ENCODE measurements around the gene POLR2J3. TPM values are rescaled to one million over a fixed set of nuclear protein-coding genes. Genes with fewer than 3 reads are reported as not detected.
"Not testable (repeated sequence)": the region's sequence is repeated elsewhere in the genome, so short reads cannot be mapped to it uniquely, and the experiment has no call there.

The POLR2J3 gene
- total and polyA plus RNA-seq, 2 of the 8 experiments (the other 6 are each of a cell fraction or from before 2014, with no cell fraction given) = 18.7 to 24.6 TPM

DNA sequence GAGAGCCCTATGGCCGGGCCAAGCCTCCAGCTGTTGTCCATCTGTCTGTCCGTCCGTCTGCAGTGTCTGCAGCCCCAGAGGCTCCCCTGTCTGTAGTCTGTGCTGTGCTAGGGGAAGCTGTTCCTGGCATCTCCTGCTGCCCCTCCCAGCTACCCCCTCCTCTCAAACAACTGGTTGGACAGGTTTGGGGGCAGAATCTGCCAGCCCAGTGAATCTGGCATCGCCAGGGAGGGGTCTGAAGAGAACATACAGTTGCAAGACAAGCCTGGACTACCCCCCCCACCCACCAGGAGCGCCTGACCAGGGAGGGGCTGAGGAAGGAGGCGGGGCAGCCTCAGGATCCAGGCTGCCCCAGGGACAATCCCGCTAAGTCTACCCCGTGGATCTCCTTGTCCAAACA is 28.8 kb downstream of the POLR2J3 start, which contains the start of gene UPK3BL2:
Gene UPK3BL2 (minus strand): TSS at position 101 of the 400 bp plus-strand sequence. CDS start 60 bp downstream, at position 41.
- H3K4me2 ChIP-seq (ENCODE audit: insufficient read depth in 1 of 2, low read depth in 2 of 2, low read length in 2 of 2); H3K79me1 ChIP-seq (ENCODE audit: low read depth, low read length); H3K79me2 ChIP-seq (ENCODE audit: control insufficient read depth in 1 of 2, insufficient read depth in 2 of 2, low read length in 2 of 2); H3K4me1 ChIP-seq (replicated peaks in 1 of 4; ENCODE audit: control insufficient read depth in 3 of 4, insufficient read depth in 4 of 4, low read length in 3 of 4); H2AFZ ChIP-seq (ENCODE audit: low read length); POLR2A ChIA-PET (ENCODE audit: partially characterized antibody); H2BK12ac ChIP-seq (ENCODE audit: low read depth, low read length); H3K23me2 ChIP-seq (ENCODE audit: low read depth, low read length); H3K4me3 ChIP-seq (ENCODE audit: extremely low read depth in 1 of 4, insufficient read depth in 2 of 4, low read depth in 3 of 4, low read length in 4 of 4); H3K27me3 ChIP-seq (replicated peaks in 1 of 4; ENCODE audit: control insufficient read depth in 3 of 4, extremely low read depth in 1 of 4, insufficient read depth in 3 of 4, low read length in 3 of 4); H3K56ac ChIP-seq (replicated peaks; ENCODE audit: insufficient read length, low read depth, low read length); H3K9ac ChIP-seq (replicated peaks in 1 of 4; ENCODE audit: extremely low read depth in 1 of 4, low read depth in 3 of 4, low read length in 3 of 4); H2BK15ac ChIP-seq (ENCODE audit: low read length); H2BK20ac ChIP-seq (ENCODE audit: low read length); DNase-seq (ENCODE audit: low read depth in 1 of 2, low spot score in 2 of 2); FAIRE-seq; H3K14ac ChIP-seq (ENCODE audit: insufficient read length); H2AK5ac ChIP-seq (ENCODE audit: low read depth, low read length); H4K91ac ChIP-seq (replicated peaks; ENCODE audit: insufficient read length, low read length); H3K18ac ChIP-seq (ENCODE audit: extremely low read depth, low read length); H4K5ac ChIP-seq (ENCODE audit: insufficient read length, low read depth, low read length); H3K9me3 ChIP-seq (ENCODE audit: insufficient read depth in 2 of 2, low read depth in 1 of 2, low read length in 1 of 2); H3K27ac ChIP-seq (ENCODE audit: low read depth, low read length); H4K20me1 ChIP-seq (replicated peaks in 1 of 2; ENCODE audit: control insufficient read depth in 1 of 2, insufficient read depth in 2 of 2, low read length in 2 of 2); H2BK120ac ChIP-seq (replicated peaks; ENCODE audit: low read depth, low read length); H4K8ac ChIP-seq (ENCODE audit: extremely low read depth, insufficient read depth, low read length); H3K36me3 ChIP-seq (ENCODE audit: control insufficient read depth in 2 of 4, insufficient read depth in 4 of 4, low read length in 3 of 4); CTCF ChIA-PET (ENCODE audit: partially characterized antibody); H2BK5ac ChIP-seq (ENCODE audit: low read depth, low read length); H3K23ac ChIP-seq (ENCODE audit: insufficient read length); H3K4ac ChIP-seq (replicated peaks; ENCODE audit: insufficient read length, low read depth, low read length): not testable (repeated sequence)
- WGBS, 2 experiments (ENCODE audit: extremely low coverage in 1 of 2, insufficient coverage in 1 of 2, insufficient read length in 1 of 2, insufficient replicate concordance in 2 of 2, low coverage in 1 of 2, low lambda C conversion rate in 2 of 2, missing lambda C conversion rate in 1 of 2) = no CpG with 5 or more reads among the region's 8 CpGs

DNA sequence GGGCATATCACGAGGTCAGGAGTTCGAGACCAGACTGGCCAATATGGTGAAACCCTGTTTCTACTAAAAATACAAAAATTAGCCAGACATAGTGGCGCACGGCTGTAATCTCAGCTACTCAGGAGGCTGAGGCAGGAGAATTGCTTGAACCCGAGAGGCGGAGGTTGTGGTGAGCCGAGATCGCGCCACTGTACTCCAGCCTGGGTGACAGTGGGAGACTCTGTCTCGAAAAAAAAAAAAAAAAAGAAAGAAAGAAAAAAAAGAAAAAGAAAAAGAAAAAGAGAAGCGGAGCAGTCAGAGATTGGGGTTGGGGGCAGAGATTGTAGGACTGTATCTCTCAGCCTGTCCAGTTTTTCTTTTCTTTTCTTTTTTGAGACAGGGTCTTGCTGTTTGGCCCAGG is 29.6 kb downstream of the POLR2J3 start:
- H3K23ac ChIP-seq (ENCODE audit: insufficient read length); FAIRE-seq; H3K79me1 ChIP-seq (ENCODE audit: low read depth, low read length); POLR2A ChIA-PET (ENCODE audit: partially characterized antibody); H3K79me2 ChIP-seq (ENCODE audit: control insufficient read depth in 1 of 2, insufficient read depth in 2 of 2, low read length in 2 of 2); H3K14ac ChIP-seq (ENCODE audit: insufficient read length); H3K4ac ChIP-seq (replicated peaks; ENCODE audit: insufficient read length, low read depth, low read length); H3K27me3 ChIP-seq (replicated peaks in 1 of 4; ENCODE audit: control insufficient read depth in 3 of 4, extremely low read depth in 1 of 4, insufficient read depth in 3 of 4, low read length in 3 of 4); H3K36me3 ChIP-seq (ENCODE audit: control insufficient read depth in 2 of 4, insufficient read depth in 4 of 4, low read length in 3 of 4); H3K4me2 ChIP-seq (ENCODE audit: insufficient read depth in 1 of 2, low read depth in 2 of 2, low read length in 2 of 2); H2AFZ ChIP-seq (ENCODE audit: low read length); H3K9ac ChIP-seq (replicated peaks in 1 of 4; ENCODE audit: extremely low read depth in 1 of 4, low read depth in 3 of 4, low read length in 3 of 4); H2AK5ac ChIP-seq (ENCODE audit: low read depth, low read length); H3K23me2 ChIP-seq (ENCODE audit: low read depth, low read length); H2BK120ac ChIP-seq (replicated peaks; ENCODE audit: low read depth, low read length); H3K56ac ChIP-seq (replicated peaks; ENCODE audit: insufficient read length, low read depth, low read length); H4K20me1 ChIP-seq (replicated peaks in 1 of 2; ENCODE audit: control insufficient read depth in 1 of 2, insufficient read depth in 2 of 2, low read length in 2 of 2); H2BK12ac ChIP-seq (ENCODE audit: low read depth, low read length); H4K91ac ChIP-seq (replicated peaks; ENCODE audit: insufficient read length, low read length); H4K8ac ChIP-seq (ENCODE audit: extremely low read depth, insufficient read depth, low read length); H4K5ac ChIP-seq (ENCODE audit: insufficient read length, low read depth, low read length); H2BK20ac ChIP-seq (ENCODE audit: low read length); H3K9me3 ChIP-seq (ENCODE audit: insufficient read depth in 2 of 2, low read depth in 1 of 2, low read length in 1 of 2); H2BK15ac ChIP-seq (ENCODE audit: low read length); H3K18ac ChIP-seq (ENCODE audit: extremely low read depth, low read length); H2BK5ac ChIP-seq (ENCODE audit: low read depth, low read length); H3K4me3 ChIP-seq (ENCODE audit: extremely low read depth in 1 of 4, insufficient read depth in 2 of 4, low read depth in 3 of 4, low read length in 4 of 4); H3K27ac ChIP-seq (ENCODE audit: low read depth, low read length); H3K4me1 ChIP-seq (replicated peaks in 1 of 4; ENCODE audit: control insufficient read depth in 3 of 4, insufficient read depth in 4 of 4, low read length in 3 of 4); DNase-seq (ENCODE audit: low read depth in 1 of 2, low spot score in 2 of 2); CTCF ChIA-PET (ENCODE audit: partially characterized antibody): not testable (repeated sequence)
- WGBS, 2 experiments (ENCODE audit: extremely low coverage in 1 of 2, insufficient coverage in 1 of 2, insufficient read length in 1 of 2, insufficient replicate concordance in 2 of 2, low coverage in 1 of 2, low lambda C conversion rate in 2 of 2, missing lambda C conversion rate in 1 of 2) = no CpG with 5 or more reads among the region's 11 CpGs
